Stimulated activated CD4-positive, alpha-beta T cell treated with anti-CD3 and anti-CD28 coated beads, Interleukin-12 subunit alpha, Interleukin-12 subunit beta, amount 100 ng/mL, for 48 hours (primary cell): Measurements from ENCODE around the gene NR2E3.

Experiments used
- DNase-seq, 3 donors: peaks; one replicate each; pipeline ENCODE4 v3.0.0-alpha.2; 2020; ENCODE audit warnings: low read depth in 2 of 3, low spot score in 1 of 3

Gene NR2E3

GRCh38 chr15:71810256-71811035 lies at the start of gene NR2E3:
TSS of gene NR2E3 (plus strand) at chr15:71810554. CDS start at chr15:71810744, 190 bp downstream.
- DNase-seq: no peak

DNA sequence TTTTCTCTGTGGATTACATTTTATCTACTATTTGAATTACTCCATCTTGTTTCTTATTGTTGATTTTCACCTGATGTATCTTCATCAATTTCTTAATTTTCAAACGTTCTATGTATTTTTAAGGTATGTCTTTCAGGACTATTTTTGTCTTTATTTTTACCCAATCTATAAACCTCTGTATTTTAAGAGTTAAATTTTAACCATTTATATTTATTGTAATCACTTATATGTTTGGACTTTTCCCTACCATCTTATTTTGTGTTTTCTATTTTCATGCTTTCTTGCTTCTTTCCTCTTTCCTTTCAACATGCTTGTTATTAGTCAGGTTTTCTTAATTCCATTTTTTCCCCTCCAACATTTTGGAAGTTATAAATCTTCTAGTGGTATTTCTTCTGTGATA lies 49.5 kb upstream of the NR2E3 start:
- no peak for DNase-seq

GRCh38 chr15:71761649-71762048 lies 48.7 kb upstream of the NR2E3 start:
- DNase-seq: no peak

GRCh38 chr15:71768184-71768583 lies 42.2 kb upstream of the NR2E3 start:
- DNase-seq: no peak

DNA sequence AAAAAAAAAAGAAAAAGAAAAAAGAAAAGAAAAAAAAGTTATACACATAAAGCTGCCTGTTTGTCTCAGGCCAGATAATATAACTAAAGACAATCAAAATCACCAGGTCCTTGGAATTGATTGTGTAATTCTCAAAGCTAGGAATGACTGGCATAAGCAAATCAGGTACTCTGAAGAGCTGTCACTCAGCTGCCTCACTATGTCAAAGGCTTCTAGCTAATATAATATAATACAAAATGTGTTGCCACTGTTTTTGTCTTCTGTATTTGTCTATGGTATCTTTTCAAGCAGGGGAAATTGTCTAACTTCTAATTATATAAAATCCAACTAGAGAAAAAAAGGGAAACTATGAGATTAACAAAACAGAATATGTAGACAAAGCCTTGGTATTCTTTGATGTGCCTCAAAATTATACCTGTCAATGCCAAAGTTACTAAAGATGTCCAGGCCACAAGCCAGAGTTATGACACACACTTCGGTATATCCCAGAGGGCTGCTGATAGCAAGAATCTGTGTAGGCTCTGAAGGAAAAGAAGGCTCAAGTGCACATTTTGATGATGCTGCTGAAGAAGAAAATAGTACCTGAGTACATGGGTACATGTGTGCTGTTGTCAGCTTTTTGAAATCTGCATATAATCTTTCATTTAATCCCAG lies 37.0 kb upstream of the NR2E3 start:
- no peak for DNase-seq

DNA sequence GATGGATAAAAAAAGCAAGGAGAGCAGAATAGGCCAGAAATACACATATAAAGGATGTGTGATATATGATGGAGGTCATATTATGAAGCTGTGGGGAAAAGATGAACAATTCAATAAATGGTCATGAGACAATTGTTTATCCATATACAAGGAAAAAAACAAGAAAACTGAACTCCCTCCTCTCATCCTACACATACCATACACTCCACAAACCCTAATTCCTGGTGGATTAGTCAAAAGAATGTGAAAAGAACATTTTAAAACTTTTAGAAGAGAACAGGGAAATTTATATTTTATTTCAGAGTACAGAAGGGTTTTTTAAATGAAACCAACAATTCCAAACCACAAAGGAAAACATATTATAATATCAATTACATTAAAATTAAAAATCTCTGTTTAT lies 34.5 kb upstream of the NR2E3 start:
- no peak for DNase-seq

DNA sequence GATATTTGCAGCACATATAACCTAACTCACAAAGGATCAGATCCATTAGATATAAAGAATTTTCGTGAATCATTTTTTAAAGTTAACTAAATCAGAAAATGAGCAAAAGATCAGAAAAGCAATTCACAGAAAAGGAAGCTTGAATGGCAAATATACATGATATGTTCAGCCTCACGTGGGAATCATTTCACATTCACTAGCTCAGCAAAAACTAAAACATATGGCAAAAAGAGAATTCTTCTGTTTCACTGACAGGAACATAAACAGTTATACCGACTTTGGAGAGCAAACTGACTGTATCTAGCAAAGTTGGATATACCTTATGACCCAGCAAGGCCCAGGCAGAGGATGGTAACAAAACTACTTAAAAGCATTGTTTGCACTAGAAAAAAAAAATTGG lies 34.0 kb upstream of the NR2E3 start:
- DNase-seq: no peak

- DNase-seq: no peak
Observed at GRCh38 chr15:71777216-71777943, 33.0 kb upstream of the NR2E3 start.

DNA sequence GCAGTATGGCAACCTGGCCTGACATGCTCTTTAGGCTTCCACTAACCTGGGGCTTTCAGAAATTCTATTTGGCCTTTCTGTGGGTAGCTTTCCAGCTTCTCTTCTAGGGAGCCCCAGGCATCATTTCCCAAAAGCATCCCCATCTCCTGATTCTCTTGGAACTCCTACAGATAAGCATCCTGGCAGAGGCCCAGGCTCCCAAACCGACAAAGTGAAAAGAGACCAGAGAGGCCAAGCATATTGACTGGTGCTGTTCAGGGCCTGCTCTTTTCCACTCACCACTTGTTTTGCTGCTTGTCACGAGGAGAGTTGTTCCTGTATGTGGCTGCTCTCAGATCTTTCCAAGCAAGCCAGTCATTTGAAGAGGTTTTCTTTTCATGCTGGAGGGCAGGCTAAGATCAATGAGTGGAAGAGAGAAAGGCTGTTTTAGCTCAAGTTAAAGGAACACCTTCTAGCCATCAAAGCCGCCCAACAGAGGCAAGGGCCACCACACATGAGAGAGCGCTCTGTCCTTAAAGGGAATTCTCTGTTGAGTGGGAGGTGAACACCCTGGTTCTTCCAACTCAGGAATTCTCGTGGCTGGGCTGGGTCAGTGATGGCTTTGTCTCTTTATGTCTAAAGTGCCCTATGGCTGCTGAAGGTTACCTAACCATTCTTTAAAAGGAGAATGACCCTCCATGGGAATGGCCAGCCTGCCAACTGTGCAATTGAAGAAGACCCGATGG lies 31.1 kb upstream of the NR2E3 start:
- no peak for DNase-seq

DNA sequence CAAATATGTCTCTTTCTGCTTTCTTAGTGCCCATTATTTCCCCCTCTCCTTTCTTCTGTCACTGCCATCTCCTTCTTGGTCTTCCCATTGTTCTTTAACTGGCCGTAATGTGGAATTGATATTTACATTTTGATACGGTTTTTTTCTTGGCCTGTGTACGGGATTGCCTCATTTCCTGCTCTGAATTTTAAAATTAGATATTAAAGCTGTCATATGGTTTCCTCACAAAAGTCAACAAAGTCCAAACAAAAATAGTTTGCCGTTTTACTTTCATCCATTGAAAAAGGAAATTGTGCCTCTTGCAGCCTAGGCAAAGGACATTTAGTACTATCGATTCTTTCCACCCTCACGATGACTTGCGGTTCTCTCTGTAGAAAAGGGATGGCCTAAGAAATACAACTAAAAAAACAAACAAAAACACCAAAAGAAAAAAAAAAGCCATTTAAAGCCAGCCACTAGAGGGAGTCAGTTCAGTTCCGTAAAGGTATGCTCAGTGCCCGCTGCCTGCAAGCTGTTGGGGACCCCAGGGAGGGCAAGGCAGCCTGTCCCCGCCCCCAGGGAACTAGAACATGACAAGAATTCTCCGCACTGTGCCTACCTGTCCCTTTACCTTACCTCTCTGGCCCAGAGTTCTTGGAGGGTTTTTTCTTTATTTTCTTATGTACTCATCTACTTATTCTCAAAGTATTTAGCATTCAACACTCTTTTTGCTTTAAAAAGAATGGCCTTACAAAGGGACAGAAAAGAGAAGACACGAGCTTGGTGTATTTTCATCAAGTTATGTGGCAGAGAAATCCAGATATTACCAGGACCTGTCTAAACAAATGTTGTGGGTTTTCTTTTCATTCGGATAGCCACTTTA lies 30.0 kb upstream of the NR2E3 start:
- DNase-seq: peak in 1 of 3 donors; percentile 27

GRCh38 chr15:71781179-71781964 lies 29.0 kb upstream of the NR2E3 start:
- no peak for DNase-seq

DNA sequence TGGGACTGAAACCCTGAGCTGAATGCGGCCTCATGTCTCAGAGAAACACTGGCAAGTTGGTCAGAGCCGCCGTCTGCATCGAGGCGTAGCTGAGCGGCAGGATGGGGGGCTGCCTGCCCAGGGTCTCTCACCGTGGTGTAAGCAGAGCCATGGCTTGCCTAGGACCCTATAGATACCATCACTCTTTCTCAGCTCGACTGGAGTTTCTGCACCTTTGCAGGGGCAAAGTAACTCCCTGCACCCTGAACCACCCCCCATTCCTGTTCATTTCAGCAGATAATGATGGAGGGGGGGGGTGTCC lies 28.4 kb upstream of the NR2E3 start:
- DNase-seq: no peak

GRCh38 chr15:71782422-71783165 lies 27.8 kb upstream of the NR2E3 start:
- DNase-seq: no peak

DNA sequence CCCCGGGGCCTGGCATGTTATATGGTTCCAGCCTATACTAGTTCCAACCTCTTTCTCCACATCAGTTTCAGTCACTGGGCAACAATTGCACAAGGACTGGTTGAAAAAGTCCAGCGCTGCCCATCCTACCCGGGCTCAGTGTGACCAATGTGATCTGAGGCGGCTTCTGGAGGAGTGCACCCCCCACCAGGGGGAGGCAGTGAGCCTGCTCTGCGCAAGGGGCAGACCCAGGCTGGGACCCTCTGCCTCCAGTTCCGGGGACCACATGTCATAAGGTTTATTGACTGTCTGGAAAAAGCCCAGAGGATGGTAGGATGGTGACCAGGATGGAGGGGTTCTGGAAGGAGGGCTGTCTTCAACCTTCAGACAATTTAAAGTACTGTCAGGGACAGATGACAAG lies 25.6 kb upstream of the NR2E3 start:
- DNase-seq: no peak

DNA sequence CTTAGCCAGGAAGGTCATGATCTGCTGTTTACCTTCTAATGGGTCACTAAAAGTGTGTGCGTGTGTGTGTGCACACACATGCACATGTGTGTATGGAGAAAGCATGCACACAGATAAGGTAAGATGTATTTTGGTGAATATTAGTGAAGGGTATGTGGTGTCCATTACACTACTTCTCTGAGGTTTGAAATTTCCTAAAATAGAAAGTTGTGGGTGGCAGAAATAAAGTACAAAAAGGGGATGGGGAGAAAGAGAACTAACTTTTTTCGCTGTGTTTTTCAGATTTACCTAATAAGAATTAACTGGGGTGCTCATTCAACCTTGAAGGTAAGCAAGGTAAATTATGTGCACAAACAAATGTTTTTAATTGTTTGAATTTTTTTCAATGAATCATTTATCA lies 24.4 kb upstream of the NR2E3 start:
- DNase-seq: no peak

GRCh38 chr15:71786673-71787072 lies 23.7 kb upstream of the NR2E3 start:
- no peak for DNase-seq

DNA sequence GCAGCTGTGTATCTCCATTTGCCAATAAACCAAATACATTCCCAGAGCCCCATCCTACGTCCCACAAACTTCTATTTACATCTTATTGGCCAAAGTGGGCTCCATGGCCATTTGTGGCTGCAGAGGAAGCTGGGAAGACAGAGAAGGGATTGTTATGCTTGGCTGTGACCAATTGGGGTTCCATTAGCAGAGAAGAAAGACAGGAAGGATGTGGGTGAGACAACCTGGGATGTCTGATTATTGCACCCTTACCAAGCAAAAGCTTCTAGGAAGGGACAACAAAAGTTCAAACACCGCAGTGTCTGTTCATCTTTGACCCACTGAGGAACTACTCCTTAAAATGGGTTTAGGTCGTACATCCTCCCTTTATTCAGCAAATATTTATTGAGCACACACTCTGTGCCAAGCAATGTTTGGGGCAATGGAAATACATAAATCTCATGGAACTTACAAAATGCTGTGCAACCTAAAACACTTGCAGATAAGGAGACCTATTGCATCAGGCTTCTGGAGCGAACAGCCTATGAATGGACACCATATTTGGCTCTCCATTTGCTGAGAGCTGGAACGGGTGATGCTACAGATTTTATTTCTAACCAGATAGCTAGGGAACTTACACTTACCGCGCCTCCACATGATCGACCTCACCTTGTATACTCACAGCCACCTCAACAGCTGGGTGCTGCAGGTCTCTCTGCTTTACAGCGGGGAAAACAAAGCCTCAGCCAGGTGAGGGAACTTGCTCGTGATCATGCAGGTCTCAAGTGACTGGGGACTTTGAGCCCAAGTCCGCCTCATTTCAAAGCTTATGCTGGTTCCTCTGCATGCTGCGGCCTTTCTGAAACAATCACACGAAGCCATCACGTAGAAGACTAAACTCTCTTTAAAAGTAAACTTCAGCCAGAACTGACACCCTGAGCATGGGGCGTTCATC lies 21.4 kb upstream of the NR2E3 start:
- DNase-seq: no peak

GRCh38 chr15:71789616-71790015 lies 20.7 kb upstream of the NR2E3 start:
- DNase-seq: no peak
